DND-41 (cell line): ENCODE measurements around the gene PTPRK.

Experiments
- CTCF ChIP-seq: IDR thresholded peaks from 2 replicates; pipeline ENCODE4 v1.5.1; 2012; ENCODE audit warnings: borderline replicate concordance, low read length, moderate library complexity, mild to moderate bottlenecking; ENCODE audit not compliant: poor library complexity, severe bottlenecking; ENCODE audit errors: extremely low read depth
- EZH2 ChIP-seq: IDR thresholded peaks from 3 replicates; pipeline ENCODE4 v1.6.1; 2012; ENCODE audit warnings: borderline replicate concordance, low read depth, mild to moderate bottlenecking, moderate library complexity, low read length, inconsistent platforms; ENCODE audit not compliant: severe bottlenecking

DNA sequence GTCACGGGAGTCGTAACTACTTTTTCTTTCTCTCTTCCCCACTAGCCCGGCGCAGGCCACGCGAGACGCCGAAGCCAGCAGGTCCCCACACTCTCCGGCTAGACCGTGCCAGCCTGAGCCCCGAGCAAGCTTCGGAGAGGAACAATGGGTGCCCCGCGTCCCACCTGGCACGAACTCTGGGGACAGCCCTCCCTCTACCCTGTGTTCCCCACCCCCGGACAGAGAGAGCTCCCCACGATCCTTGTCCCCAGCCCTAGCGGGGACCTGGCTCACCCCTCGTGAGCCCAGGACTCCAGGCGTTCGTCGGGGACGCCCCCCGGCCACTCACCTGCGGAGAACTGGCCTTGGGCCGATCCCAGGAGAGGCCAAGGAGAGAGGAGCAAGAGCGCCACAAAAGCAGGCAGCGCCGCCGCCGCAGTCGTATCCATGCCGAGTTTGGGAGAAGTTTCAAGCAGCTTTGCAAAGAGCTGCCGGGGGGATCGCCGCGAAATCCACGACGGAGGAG lies 416 bp downstream of the PTPRK start:
- TF ChIP-seq CTCF (no peak), EZH2 (no peak)
